Heart left ventricle (tissue), 16 donors: ENCODE data around the gene GALNTL6. TPM values are rescaled to one million over a fixed set of nuclear protein-coding genes. Genes with fewer than 3 reads are reported as not detected.

Source experiments
- ATAC-seq, 4 donors: fragments of 200-7000 bp; cut with Tn5 transposase; one replicate each; pipeline ENCODE4 v1.9.1; 2020 to 2022; ENCODE audit warnings: moderate library complexity in 4 of 4, mild to moderate bottlenecking in 3 of 4, moderate number of reproducible peaks in 1 of 4
- DNase-seq, 5 donors: peaks; one replicate each; pipeline ENCODE4 v3.0.0-alpha.2; 2020
- H3K27ac ChIP-seq, 12 donors: fragments of 200-600 bp; sonication (generic) in 4 of 12; one replicate each; pipeline versions ENCODE4 v1.5.0 to v1.8.0; 2016 to 2022; ENCODE audit warnings: mild to moderate bottlenecking in 2 of 12
- H3K27me3 ChIP-seq, 9 donors: fragments of 200-600 bp; sonication (generic) in 2 of 9; one replicate each; pipeline versions ENCODE4 v1.5.1 to v1.8.0; 2016 to 2022; ENCODE audit warnings: mild to moderate bottlenecking in 3 of 9
- H3K36me3 ChIP-seq, 9 donors: fragments of 200-600 bp; sonication (generic) in 2 of 9; one replicate each; pipeline versions ENCODE4 v1.5.0 to v1.8.0; 2018 to 2022; ENCODE audit warnings: mild to moderate bottlenecking in 2 of 9
- H3K4me1 ChIP-seq, 12 donors: fragments of 200-600 bp; sonication (generic) in 4 of 12; one replicate each; pipeline versions ENCODE4 v1.5.0 to v1.8.0; 2016 to 2022; ENCODE audit warnings: mild to moderate bottlenecking in 3 of 12
- H3K4me3 ChIP-seq, 12 donors: fragments of 200-600 bp; sonication (generic) in 4 of 12; one replicate each; pipeline versions ENCODE4 v1.5.0 to v1.8.0; 2017 to 2022; ENCODE audit warnings: mild to moderate bottlenecking in 9 of 12, moderate library complexity in 4 of 12
- H3K9me3 ChIP-seq, 12 donors: fragments of 200-600 bp; sonication (generic) in 4 of 12; one replicate each; pipeline versions ENCODE4 v1.5.0 to v1.8.0; 2016 to 2022; ENCODE audit warnings: mild to moderate bottlenecking in 1 of 12
- CTCF ChIP-seq, 12 donors: fragments of 200-600 bp; sonication (generic) in 4 of 12; IDR thresholded peaks; one replicate each; pipeline versions ENCODE4 v1.5.0 to v1.8.0; 2018 to 2022; ENCODE audit warnings: antibody characterized with exemption in 12 of 12, mild to moderate bottlenecking in 5 of 12
- POLR2A ChIP-seq, 2 donors: fragments of 450-650 bp; IDR thresholded peaks; one replicate each; pipeline ENCODE4 v1.6.1; 2017; ENCODE audit warnings: antibody characterized with exemption in 2 of 2, mild to moderate bottlenecking in 2 of 2, moderate library complexity in 2 of 2
- WGBS, 4 donors: extraction: QIAGEN DNeasy Blood & Tissue Kit in 2 of 4; methylation state at CpG; one replicate each; pipeline versions ENCODE4 v1.1.5 to v1.1.7; 2013 to 2018; 5-methylcytosine and 5-hydroxymethylcytosine counted together
- intact Hi-C, 10 donors: fragments of 100-400 bp; cut with DNase I; formaldehyde crosslinking; loops; one replicate each; pipeline versions ENCODE4 v1.11.1 to v1.14.2; 2022
- polyA plus RNA-seq, 2 donors: library from polyadenylated mRNA; stranded (reverse); fragments of 200-250 nt; gene quantifications; one replicate each; pipeline ENCODE4 v1.2.3, GENCODE V29; 2013
- total RNA-seq, 9 donors: library from RNA; depleted of rRNA in 2 of 9; stranded (reverse); fragments of >200 nt in 2 of 9; fragmentation: NEBNext Ultra II Directional in 3 of 9; extraction: Animal tissue kit (Norgen Biotek cat#: 25700) in 3 of 9; gene quantifications; one replicate each; pipeline versions ENCODE4 v1.1.0 to v1.2.4, GENCODE V29; 2016 to 2023
- donor health status: ischemic (EF 13 %, LVEDD 7.1; RV severe dilation, severe dysfunction).
- donor health status: healthy with polysubstance abuse.
- donor health status: DM: no; HTN: yes; CAD: no.
- donor health status: DM: no; HTN: no; CAD: no.
- donor health status: ischemic (EF 25% LVEDD 6.9; RV normal size, moderate dysfunction).
- donor health status: ischemic (EF 25% LVEDD 5.7; RV mildly dilated, moderate dysfunction).
- donor health status: healthy.
- donor health status: DM: yes; HTN: yes; CAD: no.
- donor health status: ischemic (EF 35%, LVEDD 5.7; RV mildly dilated, moderate dysfunction).
- donor health status: nonischemic (EF 11% LVEDD 7.7; RV severe dilation, severe dysfunction).
- donor health status: DM: yes; HTN: yes; CAD: no.
- donor health status: PGD.
- donor health status: ischemic (EF 29% LVEDD 5.4; RV normal size, mild dysfunction).
- donor health status: nonischemic (EF 23%, LVEDD 6.1; RV moderate dilation, normal function).

GALNTL6 gene
- total and polyA plus RNA-seq, 11 donors: 0.33 to 0.52 TPM; not detected in 9

GRCh38 chr4:172514801-172515200 lies 701.6 kb downstream of the GALNTL6 start:
- DNase-seq (no peak), ATAC-seq (no peak)
- no peaks in the 10 kb centered on the region for H3K36me3 ChIP-seq
- intact Hi-C loops: no loop called here
- no peaks in the 10 kb centered on the region for H3K4me1 ChIP-seq
- H3K27ac ChIP-seq: no peak overlapping the region
- TF ChIP-seq POLR2A (IDR thresholded peaks at IDR 0.05) (no peak), CTCF (IDR thresholded peaks at IDR 0.05) (no peak)
- no peaks in the 10 kb centered on the region for H3K27me3 ChIP-seq
- no peak overlapping the region for H3K4me3 ChIP-seq
- peaks cover 0 to 6% (median 0%) of the 10 kb centered on the region in 12 donors for H3K9me3 ChIP-seq

- intact Hi-C loops: no loop called here
- H3K36me3 ChIP-seq: no peaks in the 10 kb centered on the region
- H3K4me1 ChIP-seq: no peaks in the 10 kb centered on the region
- no peak overlapping the region for H3K4me3 ChIP-seq
- WGBS, 4 donors: 74 to 84% (median 76%) methylated on average over 7 of the region's 7 CpGs
- H3K27me3 ChIP-seq: no peaks in the 10 kb centered on the region
- no peak overlapping the region for H3K27ac ChIP-seq
- H3K9me3 ChIP-seq: peaks cover 0 to 6% (median 0%) of the 10 kb centered on the region in 12 donors
- DNase-seq: no peak
- no peak for TF ChIP-seq POLR2A (IDR thresholded peaks at IDR 0.05)
- TF ChIP-seq CTCF (IDR thresholded peaks at IDR 0.05): no peak
- no peak for ATAC-seq
Observed at GRCh38 chr4:172515266-172515879, 702.2 kb downstream of the GALNTL6 start.

GRCh38 chr4:172517391-172517790 lies 704.2 kb downstream of the GALNTL6 start:
- intact Hi-C loops: no loop called here

GRCh38 chr4:172521248-172521647 lies 708.0 kb downstream of the GALNTL6 start:
- no peak for TF ChIP-seq POLR2A (IDR thresholded peaks at IDR 0.05)
- TF ChIP-seq CTCF (IDR thresholded peaks at IDR 0.05): no peak
- Histone ChIP-seq H3K9me3 (no peaks in the 10 kb centered on the region), H3K4me1 (no peaks in the 10 kb centered on the region), H3K27ac (no peak overlapping the region), H3K36me3 (no peaks in the 10 kb centered on the region), H3K4me3 (no peak overlapping the region), H3K27me3 (no peaks in the 10 kb centered on the region)
- no peak for ATAC-seq
- WGBS, 4 donors: 62 to 79% (median 72%) methylated on average over 1 of the region's 1 CpG
- intact Hi-C loops: no loop called here
- no peak for DNase-seq

More at GRCh38 chr4:172517391-172517790, 704.2 kb downstream of the GALNTL6 start:
- 51 to 55% (median 54%) methylated on average over 2 of the region's 2 CpGs for WGBS, 4 donors
- no peaks in the 10 kb centered on the region for H3K4me1 ChIP-seq
- H3K9me3 ChIP-seq: peaks cover 0 to 6% (median 0%) of the 10 kb centered on the region in 12 donors
- no peak overlapping the region for H3K4me3 ChIP-seq
- H3K27ac ChIP-seq: no peak overlapping the region
- DNase-seq (no peak), ATAC-seq (no peak)
- H3K27me3 ChIP-seq: no peaks in the 10 kb centered on the region
- no peak for TF ChIP-seq POLR2A (IDR thresholded peaks at IDR 0.05)
- TF ChIP-seq CTCF (IDR thresholded peaks at IDR 0.05): no peak
- H3K36me3 ChIP-seq: no peaks in the 10 kb centered on the region
